Left ventricle myocardium inferior (tissue), 1 donor: ENCODE measurements around the gene KHDC3L. TPM values are rescaled to one million over a fixed set of nuclear protein-coding genes. Genes with fewer than 3 reads are reported as not detected.
"Not testable (repeated sequence)": the region's sequence is repeated elsewhere in the genome, so short reads cannot be mapped to it uniquely, and the experiment has no call there.

Experiments
- DNase-seq: peaks from one replicate; pipeline ENCODE4 v3.0.0-alpha.2; 2020
- H3K27ac ChIP-seq: fragments of 200-600 bp; replicated peaks from 2 replicates; pipeline ENCODE4 v1.8.0; 2021
- H3K27me3 ChIP-seq: fragments of 200-600 bp; 2 replicates; pipeline ENCODE4 v1.8.0; 2021; ENCODE audit warnings: low read depth
- H3K36me3 ChIP-seq: fragments of 200-600 bp; 2 replicates; pipeline ENCODE4 v1.8.0; 2021
- H3K4me1 ChIP-seq: fragments of 200-600 bp; 2 replicates; pipeline ENCODE4 v1.8.0; 2021
- H3K4me3 ChIP-seq: fragments of 200-600 bp; 2 replicates; pipeline ENCODE4 v1.8.0; 2021; ENCODE audit warnings: mild to moderate bottlenecking, moderate library complexity
- H3K9me3 ChIP-seq: fragments of 200-600 bp; replicated peaks from 2 replicates; pipeline ENCODE4 v1.8.0; 2021
- CTCF ChIP-seq: fragments of 200-600 bp; IDR thresholded peaks from 2 replicates; pipeline ENCODE4 v1.8.0; 2021; ENCODE audit warnings: antibody characterized with exemption, mild to moderate bottlenecking, borderline replicate concordance
- intact Hi-C: fragments of 100-400 bp; cut with micrococcal nuclease; formaldehyde crosslinking; loops from one replicate; pipeline ENCODE4 v1.11.0; 2022
- total RNA-seq: library from RNA; stranded (reverse); fragmentation: NEBNext Ultra II Directional; extraction: Animal tissue kit (Norgen Biotek cat#: 25700); gene quantifications from one replicate; pipeline ENCODE4 v1.2.1, GENCODE V29; 2021
- donor health status: DM: no; HTN: yes; CAD: no; lungs with severe emphysema.

KHDC3L gene
- total RNA-seq, 1 donor from 2014 or later: not detected

- H3K36me3 ChIP-seq: no peaks in the 10 kb centered on the region
- intact Hi-C loops: no loop called here
- no peak for DNase-seq
- H3K4me3 ChIP-seq: no peak overlapping the region
- H3K4me1 ChIP-seq: no peaks in the 10 kb centered on the region
- peaks cover 18% of the 10 kb centered on the region for H3K9me3 ChIP-seq
- no peak for TF ChIP-seq CTCF
- H3K27ac ChIP-seq: no peak overlapping the region
- no peaks in the 10 kb centered on the region for H3K27me3 ChIP-seq
Measured at GRCh38 chr6:73371984-73372383, 9.5 kb downstream of the KHDC3L start.

- no peak for TF ChIP-seq CTCF
- Histone ChIP-seq H3K27me3 (no peaks in the 10 kb centered on the region), H3K27ac (no peak overlapping the region), H3K9me3 (peaks cover 18% of the 10 kb centered on the region), H3K4me1 (no peaks in the 10 kb centered on the region), H3K36me3 (no peaks in the 10 kb centered on the region), H3K4me3 (no peak overlapping the region)
- DNase-seq: no peak
- intact Hi-C loops: no loop called here
Measured at GRCh38 chr6:73372516-73372915, 10.1 kb downstream of the KHDC3L start.

- intact Hi-C loops: no loop called here
- no peak for DNase-seq
- H3K36me3 ChIP-seq: no peaks in the 10 kb centered on the region
- H3K9me3 ChIP-seq: peaks cover 18% of the 10 kb centered on the region
- no peak overlapping the region for H3K27ac ChIP-seq
- H3K4me1 ChIP-seq: no peaks in the 10 kb centered on the region
- no peaks in the 10 kb centered on the region for H3K27me3 ChIP-seq
- no peak for TF ChIP-seq CTCF
- no peak overlapping the region for H3K4me3 ChIP-seq
Measured at GRCh38 chr6:73375216-73375615, 12.8 kb downstream of the KHDC3L start.

GRCh38 chr6:73377225-73377624 lies 14.8 kb downstream of the KHDC3L start:
- Histone ChIP-seq H3K4me3 (no peak overlapping the region), H3K36me3 (no peaks in the 10 kb centered on the region), H3K27ac (no peak overlapping the region), H3K9me3 (peaks cover 5% of the 10 kb centered on the region), H3K27me3 (no peaks in the 10 kb centered on the region), H3K4me1 (no peaks in the 10 kb centered on the region)
- DNase-seq: no peak
- intact Hi-C loops: no loop called here
- TF ChIP-seq CTCF: no peak

GRCh38 chr6:73381531-73381930 lies 19.1 kb downstream of the KHDC3L start:
- not testable (repeated sequence) for H3K9me3 ChIP-seq

GRCh38 chr6:73382462-73383113 lies 20.1 kb downstream of the KHDC3L start:
- no peak for TF ChIP-seq CTCF
- DNase-seq: no peak
- Histone ChIP-seq H3K4me3 (no peak overlapping the region), H3K36me3 (no peaks in the 10 kb centered on the region), H3K27ac (no peak overlapping the region), H3K4me1 (no peaks in the 10 kb centered on the region), H3K9me3 (no peaks in the 10 kb centered on the region), H3K27me3 (peaks cover 18% of the 10 kb centered on the region)
- intact Hi-C loops: no loop called here

More at GRCh38 chr6:73381531-73381930, 19.1 kb downstream of the KHDC3L start:
- DNase-seq, H3K4me1 ChIP-seq, intact Hi-C loops, H3K36me3 ChIP-seq, H3K27ac ChIP-seq, H3K4me3 ChIP-seq: not testable (repeated sequence)
- peaks cover 11% of the 10 kb centered on the region for H3K27me3 ChIP-seq
